Heart left ventricle (tissue), 13 donors: Measurements from ENCODE around the gene SNX25.

Experiments used
- POLR2A ChIP-seq, 2 donors: fragments of 450-650 bp; IDR thresholded peaks; one replicate each; pipeline ENCODE4 v1.6.1; 2017; ENCODE audit warnings: antibody characterized with exemption in 2 of 2, mild to moderate bottlenecking in 2 of 2, moderate library complexity in 2 of 2
- TF ChIP-seq, protein P1 (sequence below), 12 donors: fragments of 200-600 bp; sonication (generic) in 4 of 12; IDR thresholded peaks; one replicate each; pipeline versions ENCODE4 v1.5.0 to v1.8.0; 2018 to 2022; ENCODE audit warnings: antibody characterized with exemption in 12 of 12, mild to moderate bottlenecking in 5 of 12
- donor health status: ischemic (EF 13 %, LVEDD 7.1; RV severe dilation, severe dysfunction).
- donor health status: DM: no; HTN: yes; CAD: no.
- donor health status: DM: no; HTN: no; CAD: no.
- donor health status: ischemic (EF 25% LVEDD 6.9; RV normal size, moderate dysfunction).
- donor health status: ischemic (EF 25% LVEDD 5.7; RV mildly dilated, moderate dysfunction).
- donor health status: ischemic (EF 35%, LVEDD 5.7; RV mildly dilated, moderate dysfunction).
- donor health status: nonischemic (EF 11% LVEDD 7.7; RV severe dilation, severe dysfunction).
- donor health status: DM: yes; HTN: yes; CAD: no.
- donor health status: PGD.
- donor health status: ischemic (EF 29% LVEDD 5.4; RV normal size, mild dysfunction).
- donor health status: nonischemic (EF 23%, LVEDD 6.1; RV moderate dilation, normal function).

DNA sequence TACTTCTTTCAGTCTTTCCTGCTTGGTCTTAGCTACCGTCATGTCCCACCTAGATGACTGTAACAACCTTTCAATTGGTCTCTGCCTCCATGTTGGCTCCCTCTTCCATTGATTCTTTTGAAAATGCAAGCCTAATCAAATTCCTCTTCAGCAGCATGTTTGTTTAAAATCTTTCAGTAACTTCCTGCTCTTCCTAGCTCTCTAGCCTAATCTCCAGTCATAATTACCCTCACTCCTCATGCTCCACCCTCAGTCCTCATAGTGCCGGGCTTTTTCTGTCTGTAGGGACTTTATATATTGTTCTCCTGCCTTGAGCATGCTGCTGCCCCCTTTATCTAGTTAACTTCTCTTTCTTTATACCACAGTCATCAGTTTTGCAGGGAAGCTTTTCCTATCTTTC, 12.1 kb downstream of the SNX25 start:
- TF ChIP-seq, protein P1, sequence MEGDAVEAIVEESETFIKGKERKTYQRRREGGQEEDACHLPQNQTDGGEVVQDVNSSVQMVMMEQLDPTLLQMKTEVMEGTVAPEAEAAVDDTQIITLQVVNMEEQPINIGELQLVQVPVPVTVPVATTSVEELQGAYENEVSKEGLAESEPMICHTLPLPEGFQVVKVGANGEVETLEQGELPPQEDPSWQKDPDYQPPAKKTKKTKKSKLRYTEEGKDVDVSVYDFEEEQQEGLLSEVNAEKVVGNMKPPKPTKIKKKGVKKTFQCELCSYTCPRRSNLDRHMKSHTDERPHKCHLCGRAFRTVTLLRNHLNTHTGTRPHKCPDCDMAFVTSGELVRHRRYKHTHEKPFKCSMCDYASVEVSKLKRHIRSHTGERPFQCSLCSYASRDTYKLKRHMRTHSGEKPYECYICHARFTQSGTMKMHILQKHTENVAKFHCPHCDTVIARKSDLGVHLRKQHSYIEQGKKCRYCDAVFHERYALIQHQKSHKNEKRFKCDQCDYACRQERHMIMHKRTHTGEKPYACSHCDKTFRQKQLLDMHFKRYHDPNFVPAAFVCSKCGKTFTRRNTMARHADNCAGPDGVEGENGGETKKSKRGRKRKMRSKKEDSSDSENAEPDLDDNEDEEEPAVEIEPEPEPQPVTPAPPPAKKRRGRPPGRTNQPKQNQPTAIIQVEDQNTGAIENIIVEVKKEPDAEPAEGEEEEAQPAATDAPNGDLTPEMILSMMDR (IDR thresholded peaks at IDR 0.05): no peak
- TF ChIP-seq POLR2A (IDR thresholded peaks at IDR 0.05): no peak
